Activated T-cell treated with anti-CD3 and anti-CD28 coated beads, Interleukin-2, amount 50 U/mL, for 4 hours (primary cell): ENCODE results near the gene PLXDC2. TPM values are rescaled to one million over a fixed set of nuclear protein-coding genes. Genes with fewer than 3 reads are reported as not detected.

Experiments used
- ATAC-seq, 2 donors: fragments of 200-7000 bp; cut with Tn5 transposase; one replicate each; pipeline ENCODE4 v1.10.0; 2021
- DNase-seq: peaks from one replicate; pipeline ENCODE4 v3.0.0-alpha.2; 2020
- H3K27me3 Mint-ChIP-seq: one replicate; pipeline ENCODE4 v1.8.0; 2021; ENCODE audit warnings: low read depth, mixed read lengths
- H3K36me3 Mint-ChIP-seq: one replicate; pipeline ENCODE4 v1.8.0; 2022; ENCODE audit warnings: mixed read lengths; ENCODE audit not compliant: insufficient read depth
- H3K4me1 Mint-ChIP-seq: one replicate; pipeline ENCODE4 v1.8.0; 2021; ENCODE audit warnings: low read depth, mixed read lengths
- H3K4me3 Mint-ChIP-seq: one replicate; pipeline ENCODE4 v1.8.0; 2021; ENCODE audit warnings: mild to moderate bottlenecking, moderate library complexity, mixed read lengths
- H3K9me3 Mint-ChIP-seq: one replicate; pipeline ENCODE4 v1.8.0; 2021; ENCODE audit warnings: mixed read lengths
- total RNA-seq, 3 donors: library from RNA; stranded (reverse); gene quantifications; one replicate each; pipeline ENCODE4 v1.2.1, GENCODE V29; 2021

Gene PLXDC2
- total RNA-seq, 3 donors from 2014 or later, result 0.08 to 0.21 (median 0.16) TPM

- no peaks in the 10 kb centered on the region for H3K4me1 Mint-ChIP-seq
- no peak overlapping the region for H3K4me3 Mint-ChIP-seq
- ATAC-seq (no peak), DNase-seq (no peak)
- no peaks in the 10 kb centered on the region for H3K36me3 Mint-ChIP-seq
- H3K27me3 Mint-ChIP-seq, result no peaks in the 10 kb centered on the region
- peaks cover 3% of the 10 kb centered on the region for H3K9me3 Mint-ChIP-seq
These were observed 438.3 kb downstream of the PLXDC2 start for GRCh38 chr10:20254497-20254896.

- Mint-ChIP-seq H3K36me3 (no peaks in the 10 kb centered on the region), H3K4me3 (no peak overlapping the region), H3K27me3 (no peaks in the 10 kb centered on the region), H3K4me1 (no peaks in the 10 kb centered on the region), H3K9me3 (peaks cover 10% of the 10 kb centered on the region)
- ATAC-seq, result no peak
- DNase-seq, result no peak
These were observed 440.7 kb downstream of the PLXDC2 start for GRCh38 chr10:20256969-20257368.

DNA sequence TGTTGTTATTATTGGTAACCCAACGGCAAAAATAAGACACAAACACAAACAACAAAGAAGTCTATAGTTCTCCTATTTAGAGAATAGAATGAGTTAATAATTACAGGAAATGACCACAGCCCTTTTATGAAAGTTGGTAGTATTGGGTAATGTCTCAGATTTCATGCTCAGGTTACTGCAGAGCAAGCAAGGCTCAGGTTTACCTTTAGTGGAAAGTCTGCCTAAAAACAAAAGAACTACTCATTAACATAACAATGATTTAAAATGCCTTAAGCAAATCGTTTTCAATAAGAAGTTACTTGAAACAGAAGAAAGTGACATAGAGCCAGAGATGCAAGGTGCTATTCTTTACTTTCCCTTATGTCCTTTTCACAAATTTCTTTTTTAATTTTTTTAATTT lies 441.2 kb downstream of the PLXDC2 start:
- H3K4me3 Mint-ChIP-seq, result no peak overlapping the region
- H3K9me3 Mint-ChIP-seq, result peaks cover 8% of the 10 kb centered on the region
- no peaks in the 10 kb centered on the region for H3K36me3 Mint-ChIP-seq
- ATAC-seq (no peak), DNase-seq (no peak)
- no peaks in the 10 kb centered on the region for H3K4me1 Mint-ChIP-seq
- H3K27me3 Mint-ChIP-seq, result no peaks in the 10 kb centered on the region

DNA sequence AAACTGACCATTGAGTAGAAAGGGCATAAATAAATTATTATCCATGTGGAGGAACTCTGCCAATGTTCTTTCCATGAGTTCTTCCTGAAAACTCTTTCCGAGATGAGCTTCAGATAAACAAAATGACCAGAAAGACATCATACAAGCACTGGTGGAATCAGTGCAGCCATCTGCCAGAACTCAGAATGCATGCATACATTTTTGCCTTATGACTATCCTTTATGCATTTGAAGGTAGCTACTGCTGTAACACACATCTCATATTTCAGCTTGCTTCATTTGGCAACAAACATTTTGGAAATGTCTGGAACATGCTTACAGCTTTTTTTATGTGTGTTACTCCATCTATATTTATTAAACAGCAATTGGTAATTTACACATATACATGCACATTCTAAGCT lies 448.9 kb downstream of the PLXDC2 start:
- Mint-ChIP-seq H3K27me3 (no peaks in the 10 kb centered on the region), H3K36me3 (no peaks in the 10 kb centered on the region), H3K9me3 (peaks cover 9% of the 10 kb centered on the region), H3K4me1 (no peaks in the 10 kb centered on the region), H3K4me3 (no peak overlapping the region)
- no peak for ATAC-seq
- DNase-seq, result no peak

GRCh38 chr10:20267734-20268133 lies 451.5 kb downstream of the PLXDC2 start:
- Mint-ChIP-seq H3K9me3 (peaks cover 15% of the 10 kb centered on the region), H3K4me1 (no peaks in the 10 kb centered on the region), H3K4me3 (no peak overlapping the region), H3K36me3 (no peaks in the 10 kb centered on the region), H3K27me3 (no peaks in the 10 kb centered on the region)
- DNase-seq, result no peak
- ATAC-seq, result no peak

DNA sequence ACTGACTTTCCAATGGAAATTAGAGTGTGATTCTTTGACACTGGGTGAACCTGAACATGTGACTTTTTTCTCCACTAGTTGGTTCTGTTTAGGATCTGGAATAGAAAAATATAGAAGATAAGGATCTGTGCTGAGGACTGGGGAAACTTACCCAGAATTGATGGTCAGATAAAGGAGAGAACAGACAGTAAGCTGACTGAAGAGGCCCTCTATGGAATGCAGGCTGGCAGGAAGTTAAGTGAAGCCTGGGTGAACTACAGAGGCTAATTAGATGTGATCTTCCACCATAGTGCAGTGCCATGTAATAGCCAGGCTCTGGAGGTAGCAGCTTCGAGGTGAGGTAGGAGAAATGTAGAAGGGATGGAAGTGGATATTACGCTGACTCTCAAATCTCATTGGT lies 455.3 kb downstream of the PLXDC2 start:
- H3K4me1 Mint-ChIP-seq, result no peaks in the 10 kb centered on the region
- ATAC-seq (no peak), DNase-seq (no peak)
- no peaks in the 10 kb centered on the region for H3K27me3 Mint-ChIP-seq
- H3K9me3 Mint-ChIP-seq, result peaks cover 15% of the 10 kb centered on the region
- H3K4me3 Mint-ChIP-seq, result no peak overlapping the region
- H3K36me3 Mint-ChIP-seq, result no peaks in the 10 kb centered on the region

GRCh38 chr10:20272608-20273007 lies 456.4 kb downstream of the PLXDC2 start:
- Mint-ChIP-seq H3K4me1 (no peaks in the 10 kb centered on the region), H3K27me3 (no peaks in the 10 kb centered on the region), H3K9me3 (peaks cover 19% of the 10 kb centered on the region), H3K36me3 (no peaks in the 10 kb centered on the region), H3K4me3 (no peak overlapping the region)
- ATAC-seq, result no peak
- DNase-seq, result no peak

DNA sequence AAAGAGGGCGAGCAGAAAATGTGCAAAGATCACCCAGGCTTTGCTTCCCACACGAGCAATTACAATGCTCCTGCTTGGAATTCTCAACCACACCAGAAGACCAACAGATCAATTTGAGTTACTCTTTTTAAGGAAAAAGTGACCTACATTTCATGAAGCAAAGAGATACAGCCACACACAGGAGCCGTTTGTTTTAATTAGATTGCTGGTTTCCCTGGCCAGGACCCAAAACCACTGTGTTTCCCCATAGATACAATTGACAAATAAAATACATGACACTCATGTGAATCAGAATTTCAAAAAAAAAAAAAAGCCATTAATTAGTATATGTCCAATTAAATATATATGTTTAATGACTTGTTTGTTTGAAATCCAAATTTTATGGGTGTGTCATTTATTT lies 458.3 kb downstream of the PLXDC2 start:
- Mint-ChIP-seq H3K9me3 (peaks cover 19% of the 10 kb centered on the region), H3K4me3 (no peak overlapping the region), H3K36me3 (no peaks in the 10 kb centered on the region), H3K4me1 (no peaks in the 10 kb centered on the region), H3K27me3 (no peaks in the 10 kb centered on the region)
- ATAC-seq (no peak), DNase-seq (no peak)

DNA sequence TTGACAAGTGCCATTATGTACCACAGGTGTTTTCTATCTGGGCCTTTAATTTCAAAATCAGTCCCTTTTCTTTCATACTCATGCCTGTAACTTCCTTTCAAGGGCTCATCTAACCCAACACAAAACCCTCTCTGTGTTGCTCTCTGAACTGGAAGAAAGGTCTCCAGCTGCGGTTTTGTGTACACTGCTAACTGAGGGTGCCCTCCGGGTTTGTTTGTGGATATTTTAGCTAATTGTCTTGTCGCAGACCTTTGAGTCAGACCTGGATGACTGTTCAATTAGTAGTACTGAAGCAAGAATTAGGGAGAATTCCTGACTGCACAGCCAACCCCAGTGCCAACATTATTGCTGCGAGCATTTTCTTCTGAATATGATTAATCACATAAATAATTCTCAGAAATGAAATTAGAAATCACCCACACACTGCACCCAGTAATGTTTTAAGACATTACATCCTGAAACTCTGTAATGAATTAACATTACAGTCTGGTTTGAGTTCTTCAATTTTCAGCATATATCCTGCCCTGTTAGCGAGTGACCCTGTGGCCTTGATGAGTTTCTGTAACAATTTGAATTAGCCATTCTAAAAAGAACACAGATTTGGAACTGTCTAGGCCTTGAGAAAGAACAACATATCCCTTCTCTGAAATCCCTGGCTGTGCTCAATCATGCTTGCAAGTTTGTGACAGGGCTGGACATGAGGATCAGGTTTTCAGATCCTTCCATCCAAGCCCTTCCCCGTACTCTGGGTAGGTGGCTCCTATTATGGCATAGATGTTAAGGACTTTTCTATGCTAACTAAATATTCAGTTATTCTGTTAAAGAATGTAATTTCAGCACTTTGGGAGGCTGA lies 460.1 kb downstream of the PLXDC2 start:
- peaks cover 7% of the 10 kb centered on the region for H3K9me3 Mint-ChIP-seq
- no peaks in the 10 kb centered on the region for H3K27me3 Mint-ChIP-seq
- no peaks in the 10 kb centered on the region for H3K36me3 Mint-ChIP-seq

GRCh38 chr10:20277820-20278219 lies 461.6 kb downstream of the PLXDC2 start:
- no peak overlapping the region for H3K4me3 Mint-ChIP-seq
- no peaks in the 10 kb centered on the region for H3K27me3 Mint-ChIP-seq
- H3K4me1 Mint-ChIP-seq, result no peaks in the 10 kb centered on the region

More for the DNA sequence above, 460.1 kb downstream of the PLXDC2 start:
- no peaks in the 10 kb centered on the region for H3K4me1 Mint-ChIP-seq
- DNase-seq (no peak), ATAC-seq (no peak)
- no peak overlapping the region for H3K4me3 Mint-ChIP-seq

DNA sequence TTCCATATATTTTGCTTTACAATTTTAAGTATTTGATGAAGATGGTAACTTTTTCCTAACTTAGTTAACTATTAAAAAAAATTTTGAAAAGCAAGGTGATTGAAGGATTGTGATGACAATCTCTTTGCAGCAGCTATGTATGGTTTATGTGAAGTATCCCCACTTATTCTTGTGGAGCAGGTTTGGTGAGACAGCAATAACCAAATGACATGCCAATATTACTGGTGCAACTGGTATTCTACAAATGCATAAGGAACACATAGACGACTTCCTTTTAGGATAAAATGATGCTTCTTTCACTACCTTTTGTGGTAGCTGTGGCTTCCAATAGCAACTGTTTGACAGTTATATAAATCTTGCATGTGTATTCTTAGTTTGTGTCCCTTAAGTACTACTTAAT lies 465.3 kb downstream of the PLXDC2 start:
- H3K36me3 Mint-ChIP-seq, result no peaks in the 10 kb centered on the region
- DNase-seq (no peak), ATAC-seq (no peak)
- H3K4me3 Mint-ChIP-seq, result no peak overlapping the region
- H3K4me1 Mint-ChIP-seq, result no peaks in the 10 kb centered on the region
- H3K9me3 Mint-ChIP-seq, result peaks cover 8% of the 10 kb centered on the region
- H3K27me3 Mint-ChIP-seq, result no peaks in the 10 kb centered on the region

More at GRCh38 chr10:20277820-20278219, 461.6 kb downstream of the PLXDC2 start:
- Mint-ChIP-seq H3K36me3 (no peaks in the 10 kb centered on the region), H3K9me3 (peaks cover 4% of the 10 kb centered on the region)
- DNase-seq, result no peak
- no peak for ATAC-seq

GRCh38 chr10:20287586-20287985 lies 471.4 kb downstream of the PLXDC2 start:
- Mint-ChIP-seq H3K36me3 (no peaks in the 10 kb centered on the region), H3K4me3 (no peak overlapping the region), H3K27me3 (no peaks in the 10 kb centered on the region), H3K4me1 (no peaks in the 10 kb centered on the region), H3K9me3 (peaks cover 16% of the 10 kb centered on the region)
- DNase-seq, result no peak
- ATAC-seq, result no peak

GRCh38 chr10:20288060-20288459 lies 471.8 kb downstream of the PLXDC2 start:
- no peaks in the 10 kb centered on the region for H3K4me1 Mint-ChIP-seq
- H3K27me3 Mint-ChIP-seq, result no peaks in the 10 kb centered on the region
- no peak overlapping the region for H3K4me3 Mint-ChIP-seq
- H3K36me3 Mint-ChIP-seq, result no peaks in the 10 kb centered on the region
- H3K9me3 Mint-ChIP-seq, result peaks cover 16% of the 10 kb centered on the region
- no peak for ATAC-seq
- no peak for DNase-seq

DNA sequence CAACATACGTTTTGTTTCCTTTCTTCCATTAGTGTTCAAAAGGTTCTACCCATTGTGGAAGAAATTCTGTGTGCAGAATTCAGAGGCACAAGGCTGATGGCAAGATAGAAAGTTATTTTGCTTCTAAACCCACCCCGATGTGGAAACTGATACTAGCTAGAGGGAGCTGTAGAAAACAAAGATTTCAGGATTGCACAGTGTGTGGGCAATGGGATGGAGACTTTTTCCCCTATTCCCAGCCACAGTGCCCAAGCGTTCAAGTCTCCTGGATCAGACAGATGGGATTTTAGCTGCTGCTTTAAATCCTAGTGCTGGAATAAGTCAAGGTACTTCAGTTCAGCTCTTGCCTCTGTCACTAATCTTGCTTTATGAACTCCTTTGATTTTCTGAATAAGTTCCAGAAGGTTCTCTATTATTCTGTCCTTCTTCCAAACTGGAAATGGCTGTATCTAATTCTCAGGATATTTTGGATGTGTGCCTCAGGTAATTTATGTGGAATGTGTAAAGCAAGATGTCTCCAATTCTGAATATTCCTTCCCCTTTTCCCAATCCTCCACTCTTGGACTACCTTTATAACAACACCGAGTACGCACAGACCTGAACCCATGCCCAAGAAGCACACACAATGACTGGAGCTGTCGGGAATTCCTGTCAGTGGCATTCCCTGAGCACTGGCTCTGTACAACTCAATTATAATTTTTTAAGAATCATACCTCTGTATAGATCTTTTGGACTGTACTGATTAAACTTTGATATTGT lies 473.0 kb downstream of the PLXDC2 start:
- DNase-seq, result no peak
- ATAC-seq, result no peak
- Mint-ChIP-seq H3K4me3 (no peak overlapping the region), H3K4me1 (no peaks in the 10 kb centered on the region), H3K27me3 (no peaks in the 10 kb centered on the region), H3K36me3 (no peaks in the 10 kb centered on the region), H3K9me3 (peaks cover 19% of the 10 kb centered on the region)

DNA sequence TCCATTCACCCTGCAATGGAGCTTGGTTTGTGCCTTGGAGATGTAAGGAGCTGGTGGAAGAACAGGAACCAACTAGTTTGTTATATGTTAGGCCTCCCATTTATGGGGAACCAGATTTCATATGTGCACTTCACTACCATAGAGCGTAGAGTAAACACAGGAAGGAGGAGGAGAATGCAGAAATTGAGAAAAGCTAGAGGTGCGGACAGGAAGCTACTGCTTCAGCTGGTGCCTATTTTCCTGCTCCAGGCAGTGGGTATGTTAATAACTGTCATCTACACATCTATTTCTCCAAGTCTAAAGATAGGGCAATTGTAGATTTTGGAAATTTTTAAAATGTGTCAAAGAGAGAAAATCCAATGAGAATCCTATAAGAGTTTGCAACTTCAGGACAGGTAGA lies 482.2 kb downstream of the PLXDC2 start:
- ATAC-seq, result no peak
- no peaks in the 10 kb centered on the region for H3K4me1 Mint-ChIP-seq
- no peaks in the 10 kb centered on the region for H3K36me3 Mint-ChIP-seq
- no peak overlapping the region for H3K4me3 Mint-ChIP-seq
- H3K27me3 Mint-ChIP-seq, result no peaks in the 10 kb centered on the region
- H3K9me3 Mint-ChIP-seq, result peaks cover 23% of the 10 kb centered on the region
- DNase-seq, result no peak
